Head of caudate nucleus (tissue), 42 donors: ENCODE results near the gene BEGAIN.

Experiments used
- DNase-seq, 42 donors: peaks; one replicate each; pipeline versions ENCODE4 v3.0.0 to v3.0.0-alpha.2; 2020 to 2021; ENCODE audit warnings: mixed read lengths in 7 of 42
- intact Hi-C: fragments of 100-400 bp; cut with DNase I; formaldehyde crosslinking; loops from one replicate; pipeline ENCODE4 v1.15.0; 2022

Gene BEGAIN

GRCh38 chr14:100587763-100588411, 670 bp upstream of the BEGAIN start:
- peak in 3 of 42 donors; percentile 4 to 26 (median 8) for DNase-seq

DNA sequence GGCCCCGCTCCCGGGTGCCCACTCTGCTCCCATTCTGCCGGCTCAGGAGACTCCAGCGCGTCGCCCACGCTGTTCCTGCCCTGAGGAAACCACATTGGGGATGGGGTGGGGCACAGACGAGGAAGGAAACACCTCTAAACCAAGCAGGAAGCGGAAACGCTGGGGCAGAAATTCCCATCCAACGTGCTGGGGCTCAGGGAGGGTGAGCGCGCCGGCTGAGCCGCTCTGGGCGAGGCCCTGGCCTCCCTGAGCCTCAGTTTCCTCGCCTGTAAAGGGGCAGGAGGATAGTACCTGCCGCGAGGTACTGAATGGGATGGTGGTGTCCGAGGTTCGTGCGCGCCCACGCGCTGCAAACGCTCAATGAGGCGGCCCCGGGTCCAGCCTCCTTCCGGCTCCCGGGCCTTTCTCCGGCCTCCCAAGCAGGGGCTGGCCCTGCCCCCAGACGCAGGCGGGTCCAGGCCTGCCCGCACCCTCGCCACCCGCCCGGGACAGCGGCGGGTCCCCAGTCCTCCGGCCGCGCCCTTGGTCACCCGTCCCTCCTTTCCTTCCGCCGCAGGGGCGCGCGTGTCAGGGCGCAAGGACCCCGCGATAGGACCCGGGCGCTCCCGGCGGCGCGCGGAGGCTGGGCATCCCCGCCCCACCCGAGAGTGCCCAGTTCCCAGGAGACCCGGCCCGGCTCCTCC, 673 bp downstream of the BEGAIN start:
- intact Hi-C loops = no loop called here
- peak in 40 of 42 donors; percentile 23 to 83 (median 64) for DNase-seq

More at GRCh38 chr14:100587763-100588411, 670 bp upstream of the BEGAIN start:
- intact Hi-C loops = no loop called here

GRCh38 chr14:100586153-100586402, 1.1 kb downstream of the BEGAIN start:
- intact Hi-C loops = no loop called here
- no peak for DNase-seq

DNA sequence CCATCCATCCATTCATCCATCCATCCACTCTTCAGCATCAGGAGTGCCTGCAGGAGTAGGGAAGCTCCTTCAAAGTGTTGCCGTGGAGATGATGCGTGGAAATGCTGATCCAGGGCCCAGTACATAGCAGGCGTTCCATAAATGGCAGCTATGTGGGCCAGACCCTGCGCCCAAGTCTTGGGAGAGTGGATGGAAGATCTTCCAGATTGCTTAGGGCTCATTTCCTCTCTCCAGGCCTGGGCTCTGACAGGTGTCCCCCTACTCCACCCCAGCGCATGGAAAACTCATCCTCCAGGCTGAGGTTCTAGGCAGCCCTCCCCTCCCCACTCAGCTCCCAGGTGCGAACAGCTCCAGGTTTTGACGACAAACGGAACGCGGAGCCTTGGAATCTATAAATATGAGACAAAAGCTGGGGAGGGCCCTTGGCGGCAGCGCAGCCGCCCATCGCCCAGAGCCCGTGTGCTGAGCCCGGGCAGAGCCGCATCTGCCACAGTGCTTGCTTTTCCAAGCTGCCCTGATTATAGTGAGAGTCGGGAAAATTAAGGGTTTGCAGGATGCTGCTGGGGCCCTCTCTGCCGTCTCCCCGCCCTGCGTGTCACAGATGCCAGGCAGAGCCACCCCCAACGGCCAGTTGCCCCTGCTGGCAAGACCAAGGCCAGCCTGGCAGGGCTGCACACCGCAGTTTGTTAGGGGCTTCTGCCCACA, 1.6 kb downstream of the BEGAIN start:
- intact Hi-C loops = no loop called here
- peak in 11 of 42 donors; percentile 16 to 47 (median 27) for DNase-seq

- DNase-seq = peak in 3 of 42 donors; percentile 2 to 21 (median 2)
- intact Hi-C loops = no loop called here
These were observed 2.9 kb downstream of the BEGAIN start for GRCh38 chr14:100584056-100585031.

- no peak for DNase-seq
- intact Hi-C loops = no loop called here
These were observed 4.0 kb downstream of the BEGAIN start for GRCh38 chr14:100583245-100583644.

DNA sequence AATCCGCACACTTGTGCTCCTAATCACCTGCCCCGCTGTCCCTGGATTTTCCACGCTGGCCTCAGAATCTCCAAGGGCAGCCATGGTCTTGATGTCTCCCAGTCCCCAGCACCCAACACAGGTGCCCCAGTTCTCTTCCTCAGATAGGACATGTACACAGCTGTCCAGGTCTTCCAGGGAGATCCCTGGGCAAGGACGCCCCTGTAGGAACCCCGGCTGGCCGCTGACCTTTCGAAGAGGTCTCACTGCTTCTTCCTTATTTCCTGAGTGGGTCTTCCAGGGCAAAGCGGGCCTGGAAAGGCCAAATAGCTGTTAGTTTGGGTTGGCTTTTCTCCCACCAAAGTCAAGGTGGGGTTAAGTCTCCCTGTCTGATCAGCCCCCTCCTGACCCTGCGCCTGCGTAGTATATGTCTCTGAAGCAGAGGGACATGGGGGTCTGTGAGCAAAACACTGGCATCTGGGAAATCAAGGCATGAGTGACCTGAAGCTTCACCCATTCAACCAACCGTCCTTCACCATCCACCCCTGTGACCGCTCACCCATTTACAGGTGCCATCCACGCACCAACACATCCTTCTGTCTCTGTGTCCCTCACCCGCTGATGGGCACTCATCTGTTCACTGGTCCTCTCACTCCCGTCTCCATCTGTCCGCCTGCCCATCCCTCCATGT, 4.6 kb downstream of the BEGAIN start:
- DNase-seq = peak in 3 of 42 donors; percentile 4 to 9 (median 8)
- intact Hi-C loops = no loop called here

DNA sequence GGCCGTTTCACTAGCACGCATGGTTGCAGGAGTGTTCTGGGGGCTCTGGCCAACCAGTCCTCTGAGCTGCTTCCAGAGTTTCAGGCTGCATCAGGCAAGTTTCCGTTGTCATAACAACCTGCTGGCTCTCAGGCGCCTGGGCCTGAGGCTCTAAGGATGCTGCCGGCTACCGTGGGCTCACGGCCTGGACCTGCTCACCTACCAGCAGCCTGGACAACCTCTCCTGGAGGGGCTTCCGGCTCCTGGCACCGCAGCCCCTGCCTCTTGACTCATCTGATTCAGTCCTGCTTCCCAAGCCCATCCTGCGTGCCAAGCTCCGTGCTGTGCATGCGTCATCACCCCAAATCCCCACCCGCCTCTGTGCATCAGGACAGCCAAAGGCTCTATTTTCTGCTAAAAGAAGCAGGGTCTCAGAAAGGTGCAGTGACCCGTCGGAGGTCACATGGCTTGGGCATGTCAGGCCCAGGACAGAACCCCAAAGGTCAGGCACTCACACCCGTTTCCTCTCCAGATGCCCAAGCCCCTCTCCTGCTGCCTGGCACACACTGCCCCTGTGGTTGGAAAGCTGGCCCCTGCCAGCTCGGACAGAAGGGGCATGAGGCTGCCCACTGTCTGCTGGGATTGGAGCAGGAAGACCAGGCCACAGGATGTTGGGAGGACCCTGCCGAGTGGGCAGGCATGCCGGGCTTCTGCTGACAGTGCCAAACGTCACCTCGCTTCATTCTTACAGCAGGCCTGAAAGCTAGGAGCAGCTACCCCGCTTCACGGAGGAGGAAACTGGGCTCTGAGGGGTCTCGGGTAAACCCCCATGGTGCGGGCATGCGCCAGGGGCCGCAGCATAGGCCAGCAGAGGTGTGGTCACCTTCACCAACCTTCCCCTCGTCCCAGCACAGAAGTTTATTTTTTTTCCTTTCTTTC, 5.7 kb downstream of the BEGAIN start:
- DNase-seq = peak in 4 of 42 donors; percentile 9 to 18 (median 16)
- intact Hi-C loops = no loop called here

GRCh38 chr14:100580316-100581227, 6.6 kb downstream of the BEGAIN start:
- peak in 2 of 42 donors; percentile 3 to 27 for DNase-seq
- intact Hi-C loops = no loop called here

DNA sequence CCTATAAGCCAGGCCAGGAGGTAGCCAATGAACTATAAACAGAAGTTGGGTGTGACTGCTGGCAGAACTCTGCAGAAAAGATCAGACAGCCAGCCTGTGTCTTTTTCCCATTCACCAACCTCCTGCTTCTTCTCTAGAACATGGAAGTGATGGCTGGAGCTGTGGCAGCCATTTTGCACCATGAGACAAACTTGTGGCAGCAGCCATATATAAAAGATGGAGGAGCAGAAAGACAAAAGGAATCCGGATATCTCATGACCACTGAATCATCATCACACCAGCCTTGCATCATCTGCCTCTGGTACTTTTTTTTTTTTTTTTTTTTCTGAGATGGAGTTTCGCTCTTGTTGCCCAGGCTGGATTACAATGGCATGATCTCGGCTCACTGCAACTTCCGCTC, 8.7 kb downstream of the BEGAIN start:
- intact Hi-C loops = no loop called here
- DNase-seq = no peak

DNA sequence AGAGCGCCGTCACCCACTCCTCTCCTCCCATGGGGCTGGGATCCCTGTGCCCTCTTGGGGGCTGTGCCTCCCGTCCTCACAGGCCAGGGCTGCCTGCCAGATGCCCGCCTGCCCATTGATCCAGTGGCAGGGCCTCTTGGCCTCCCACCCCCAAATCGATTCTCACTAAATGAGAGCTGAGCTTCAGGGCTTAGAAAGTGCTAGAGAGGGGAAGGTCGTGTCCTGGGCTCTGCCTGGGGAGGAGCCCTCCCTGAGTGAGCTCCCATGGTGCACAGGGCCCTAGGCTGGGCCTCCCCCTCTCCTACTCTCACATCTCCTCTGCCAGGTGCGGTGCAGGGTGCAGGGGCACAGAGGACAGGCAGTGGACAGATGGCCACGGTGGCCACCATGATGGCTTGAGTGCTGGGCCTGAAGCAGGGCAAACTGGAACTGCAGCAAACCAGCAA, 9.2 kb downstream of the BEGAIN start:
- DNase-seq = peak in 2 of 42 donors; percentile 4 to 25
- intact Hi-C loops = no loop called here

- DNase-seq = peak in 3 of 42 donors; percentile 6 to 24 (median 14)
- intact Hi-C loops = no loop called here
These were observed 9.8 kb downstream of the BEGAIN start for GRCh38 chr14:100577321-100577985.

GRCh38 chr14:100576091-100577085, 10.8 kb downstream of the BEGAIN start:
- DNase-seq = peak in 1 of 42 donors; percentile 21
- intact Hi-C loops = no loop called here

GRCh38 chr14:100575266-100575995, 11.8 kb downstream of the BEGAIN start:
- DNase-seq = no peak
- intact Hi-C loops = no loop called here
